Tongue (tissue), 2 donors: ENCODE measurements around the gene PPP1R1B. TPM values are rescaled to one million over a fixed set of nuclear protein-coding genes. Genes with fewer than 3 reads are reported as not detected.

Experiments used
- DNase-seq: peaks from one replicate; pipeline ENCODE4 v3.0.0-alpha.2; 2015
- total RNA-seq: library from RNA; depleted of rRNA; stranded (reverse); fragments of >200 nt; gene quantifications from one replicate; pipeline ENCODE4 v1.2.3, GENCODE V29; 2014

The PPP1R1B gene
- total RNA-seq, 1 donor from 2014 or later = 7.1 TPM

DNA sequence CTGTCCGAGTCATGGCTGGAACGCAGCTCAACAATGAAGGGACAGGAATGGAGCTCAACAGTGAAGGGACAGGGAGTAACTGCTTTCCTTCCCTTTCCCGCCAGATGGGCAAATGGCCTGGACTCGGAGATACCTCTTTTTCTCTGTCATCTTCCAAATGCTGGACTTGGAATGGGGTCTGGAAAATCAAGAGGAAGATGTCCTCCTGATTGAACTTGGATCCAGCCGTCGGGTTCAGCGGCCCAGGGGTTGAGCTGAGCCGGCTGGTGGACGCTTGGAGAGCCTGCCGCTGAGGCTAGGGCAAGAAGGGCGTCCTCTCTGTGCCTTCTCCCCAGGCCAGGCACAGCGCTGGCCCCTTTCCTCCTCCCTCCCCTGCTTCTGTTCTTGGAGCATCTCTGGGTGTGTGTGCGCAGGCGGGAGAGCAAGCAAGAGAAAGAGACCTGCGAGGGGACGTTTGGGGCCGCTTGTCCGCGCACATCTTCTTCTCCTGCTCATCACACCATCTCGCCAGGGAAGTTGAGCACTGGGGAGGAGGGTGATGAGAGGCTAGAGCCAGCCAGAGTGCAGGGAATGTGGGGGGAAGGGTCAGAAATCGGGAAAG lies 25.7 kb upstream of the PPP1R1B start:
- DNase-seq = no peak

- no peak for DNase-seq
These were observed 24.8 kb upstream of the PPP1R1B start for GRCh38 chr17:39601758-39602532.

GRCh38 chr17:39602533-39603303 lies 24.0 kb upstream of the PPP1R1B start:
- no peak for DNase-seq

DNA sequence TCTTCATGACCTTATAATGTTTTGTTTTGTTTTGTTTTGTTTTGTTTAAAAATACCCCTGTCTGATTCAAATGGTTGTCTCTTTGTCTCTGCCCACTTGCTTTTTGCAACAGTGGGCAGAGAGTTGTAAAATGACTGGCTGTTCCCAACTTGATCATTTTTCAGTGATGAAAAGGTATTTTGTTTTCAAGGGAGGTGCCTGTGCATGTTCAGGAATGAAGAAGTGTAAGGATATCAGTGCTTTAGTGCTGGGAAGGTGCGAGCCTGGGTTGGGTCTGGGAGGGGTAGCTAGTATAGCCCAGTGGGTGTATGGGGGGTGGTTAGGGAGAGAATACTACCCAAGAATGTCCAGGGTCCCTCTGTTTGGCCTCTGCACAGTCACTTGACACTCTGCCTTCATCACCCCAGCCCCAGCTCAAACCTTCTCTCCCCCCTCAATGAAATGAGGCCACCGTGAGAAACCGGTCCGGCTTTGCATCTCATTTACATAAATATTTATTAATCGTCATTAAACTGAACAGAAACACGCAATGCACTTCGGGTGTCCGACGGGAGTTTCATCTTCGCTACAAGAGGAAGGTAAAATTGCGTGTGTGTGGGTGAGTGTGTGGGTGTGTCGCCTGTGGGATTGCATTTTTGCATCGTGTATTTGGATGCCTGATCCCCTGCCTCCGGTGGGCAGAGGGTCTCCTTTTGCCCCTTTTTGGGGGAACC lies 23.3 kb upstream of the PPP1R1B start:
- no peak for DNase-seq

DNA sequence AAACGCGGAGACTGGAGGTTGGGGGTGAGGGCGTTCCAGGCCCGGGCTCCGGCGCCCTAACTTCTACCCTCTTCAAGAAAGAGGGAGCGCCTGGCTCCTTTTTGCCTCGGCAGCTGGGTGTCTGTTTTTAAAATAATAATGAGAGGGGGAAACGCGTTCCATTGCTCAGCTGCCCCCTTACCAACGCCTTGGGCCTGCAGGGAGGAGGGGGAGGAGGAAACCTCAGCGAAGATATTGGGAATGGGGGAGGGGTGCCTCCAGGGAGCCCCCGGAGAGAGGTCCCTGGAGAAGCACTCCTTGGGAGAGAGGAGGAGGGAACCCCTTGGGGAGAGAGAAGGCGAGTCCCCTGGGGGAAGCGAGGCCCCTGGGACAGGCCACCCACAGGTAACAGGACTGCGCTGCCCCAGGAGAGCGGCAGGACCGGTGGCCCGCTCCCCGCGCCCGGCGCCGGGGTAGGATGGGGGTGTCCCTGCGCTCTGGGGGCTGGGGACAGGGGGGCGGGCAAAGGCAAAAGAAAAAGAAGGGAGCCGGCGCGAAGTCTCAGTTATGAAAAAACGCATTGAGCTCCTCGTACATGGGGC lies 21.8 kb upstream of the PPP1R1B start:
- no peak for DNase-seq

DNA sequence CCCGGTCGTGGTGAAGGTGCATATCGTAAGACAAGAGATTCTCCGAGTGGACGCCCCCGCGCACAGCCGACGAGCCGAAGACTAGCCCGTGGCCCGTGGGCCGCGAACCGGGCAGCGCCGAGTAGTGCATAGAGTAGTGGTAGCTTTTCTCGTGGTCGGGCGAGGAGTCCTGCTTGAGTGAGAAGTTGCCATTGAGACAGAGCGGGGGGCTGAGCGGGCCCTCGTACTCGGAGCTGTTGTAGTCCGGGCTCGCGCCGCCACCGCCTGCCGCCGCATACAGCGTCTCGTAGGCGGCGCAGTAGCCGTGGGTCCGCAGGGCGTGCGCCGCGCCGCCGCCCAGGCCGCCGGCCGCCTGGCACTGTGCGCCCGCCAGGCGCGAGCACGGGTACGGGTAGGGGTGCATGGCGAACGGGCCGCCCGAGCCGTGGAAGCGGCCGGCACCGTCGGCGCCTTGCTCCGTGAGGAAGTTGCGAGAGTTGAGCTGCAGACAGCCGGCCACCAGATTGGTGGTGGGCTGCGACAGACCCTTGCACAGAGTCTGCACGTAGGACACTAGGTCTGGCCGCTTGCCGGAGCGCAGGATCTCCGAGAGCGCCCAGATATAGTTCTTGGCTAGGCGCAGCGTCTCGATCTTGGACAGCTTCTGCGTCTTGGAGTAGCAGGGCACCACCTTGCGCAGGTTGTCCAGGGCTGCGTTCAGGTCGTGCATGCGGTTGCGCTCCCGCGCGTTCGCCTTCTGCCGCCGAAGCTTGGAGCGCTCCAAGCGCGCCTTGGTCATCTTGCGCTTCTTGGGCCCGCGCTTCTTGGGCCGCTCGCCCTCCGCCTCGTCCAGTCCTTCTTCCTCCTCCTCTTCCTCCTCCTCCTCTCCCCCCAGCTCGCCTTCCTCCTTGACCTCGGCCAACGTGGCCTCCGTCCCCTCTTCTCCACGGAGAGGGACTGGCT lies 21.0 kb upstream of the PPP1R1B start:
- no peak for DNase-seq

- no peak for DNase-seq
These were observed 20.2 kb upstream of the PPP1R1B start for GRCh38 chr17:39606434-39607056.

DNA sequence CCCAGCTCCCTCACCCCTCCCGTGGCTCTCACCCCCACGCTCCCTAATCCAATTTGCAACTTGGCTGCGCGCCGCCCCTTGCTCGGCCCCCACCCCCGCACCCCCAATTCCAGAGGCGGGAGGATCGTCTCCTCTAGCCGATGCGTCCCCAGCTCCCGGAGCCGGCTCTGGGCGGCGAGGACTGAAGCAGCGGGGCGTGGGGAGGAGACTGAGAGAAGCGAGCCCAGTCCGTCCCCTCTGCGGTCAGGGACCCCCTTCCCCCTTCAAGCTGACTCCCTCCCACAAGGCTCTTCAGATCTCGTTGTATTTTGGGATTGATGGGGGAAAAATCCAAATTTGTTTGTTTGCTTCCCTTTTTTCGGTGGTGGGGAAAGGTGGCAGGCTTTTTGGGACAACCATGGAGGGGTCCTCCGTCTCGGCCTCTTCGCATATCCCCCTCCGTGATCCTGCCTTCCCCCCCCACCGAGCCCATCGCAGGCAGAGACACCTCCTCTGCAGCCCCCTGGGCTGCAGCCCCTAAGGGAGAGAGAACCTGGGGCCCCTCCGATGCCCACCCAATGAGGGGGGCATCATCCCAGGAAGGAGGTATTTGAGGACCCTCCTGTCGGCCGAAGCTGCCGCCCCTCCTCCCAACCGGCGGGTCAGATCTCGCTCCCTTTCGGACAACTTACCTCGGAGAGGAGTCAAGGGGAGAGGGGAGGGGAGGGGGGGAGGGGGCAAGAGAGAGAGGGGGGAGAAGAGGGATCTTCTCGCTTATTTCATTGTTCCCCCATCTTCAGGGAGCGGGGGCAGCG lies 19.5 kb upstream of the PPP1R1B start:
- DNase-seq = no peak

DNA sequence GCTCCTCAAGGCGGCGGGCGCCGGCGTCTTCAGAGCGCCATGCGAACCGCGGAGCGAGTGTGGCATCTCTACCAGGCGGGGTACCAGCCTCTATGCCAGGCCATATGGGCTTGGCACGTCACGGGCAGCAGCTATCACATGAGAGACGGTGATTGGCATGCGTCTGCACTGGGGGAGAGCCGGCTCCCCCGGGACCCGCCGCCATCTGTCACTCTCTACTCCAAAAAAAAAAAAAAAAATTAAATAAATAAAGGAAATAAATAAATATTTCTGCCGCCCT lies 19.0 kb upstream of the PPP1R1B start, which contains the start of gene NEUROD2:
Gene NEUROD2 (minus strand): TSS at position 70 of the 280 bp plus-strand sequence. CDS start 1,321 bp downstream, outside the sequence.
- no peak for DNase-seq

DNA sequence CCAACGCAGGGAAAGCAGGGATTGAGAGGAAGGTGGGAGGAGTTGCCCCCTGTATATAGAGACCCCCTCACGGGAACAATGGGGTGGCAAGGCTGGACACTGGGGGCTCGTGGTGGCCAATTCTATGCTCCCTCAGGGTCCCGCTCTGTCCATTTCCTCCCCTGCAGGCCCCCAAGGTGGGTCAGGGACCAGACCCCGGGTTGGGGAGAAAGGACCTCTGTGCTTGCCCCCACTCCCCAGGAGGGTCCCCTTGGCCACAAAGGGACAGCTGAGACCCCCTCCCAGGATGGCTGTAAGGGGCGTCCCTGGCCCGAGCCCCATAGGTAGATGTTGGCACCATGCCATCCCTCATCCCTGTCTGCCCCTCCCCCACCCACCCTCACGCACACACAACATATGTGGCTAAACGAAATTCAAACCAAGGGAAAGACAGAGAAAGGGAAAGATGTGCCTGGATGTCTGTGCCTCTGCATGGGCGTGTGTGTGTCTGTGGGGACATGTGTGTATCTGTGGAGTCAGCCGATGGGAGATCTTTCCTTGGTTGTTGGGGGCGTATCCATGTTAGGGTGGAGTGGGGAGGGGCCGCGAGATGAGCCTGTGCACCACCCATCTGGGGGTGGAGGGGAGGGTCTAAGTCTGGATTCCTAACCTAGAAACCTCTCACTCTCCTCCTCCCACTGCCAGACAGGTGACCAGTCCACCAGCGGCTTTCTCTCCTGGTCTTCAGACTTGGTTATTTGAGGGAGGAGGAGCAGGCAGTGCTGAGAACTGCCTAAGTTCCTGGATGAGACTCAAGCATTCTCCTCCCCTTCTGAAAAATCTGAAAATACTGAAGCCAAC lies 18.4 kb upstream of the PPP1R1B start:
- DNase-seq = no peak

- no peak for DNase-seq
These were observed 17.2 kb upstream of the PPP1R1B start for GRCh38 chr17:39609416-39610025.

- DNase-seq = no peak
These were observed 15.2 kb upstream of the PPP1R1B start for GRCh38 chr17:39611401-39612112.

DNA sequence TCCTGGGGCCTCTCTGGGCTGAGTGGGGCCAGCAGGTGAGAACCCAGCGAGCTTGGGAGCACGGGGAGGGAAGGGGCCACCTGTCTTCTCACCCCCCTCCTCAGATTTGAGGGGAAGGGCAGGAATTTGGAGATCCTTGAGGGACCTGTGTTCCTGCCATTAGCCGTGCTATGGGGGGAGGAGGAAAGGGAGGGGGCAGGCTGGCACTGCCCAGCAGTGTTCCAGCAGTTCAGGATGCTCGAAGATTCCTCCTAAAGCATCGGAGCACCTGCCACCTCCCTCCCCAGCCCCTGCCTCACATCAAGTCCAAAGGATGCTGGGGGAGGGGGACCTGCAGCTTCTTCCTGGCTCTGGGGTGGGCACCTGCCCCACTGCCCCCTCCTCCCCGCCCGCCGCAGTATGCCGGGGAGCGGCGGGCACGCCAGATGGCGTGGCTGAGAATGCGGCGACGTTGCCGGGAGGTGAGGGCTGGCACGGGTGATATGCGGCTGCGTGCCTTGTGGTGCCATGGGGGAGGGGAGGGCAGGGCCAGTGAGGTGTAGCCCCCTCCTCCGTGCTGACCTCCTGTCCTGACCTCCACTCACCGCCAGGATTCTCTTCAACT lies 14.4 kb upstream of the PPP1R1B start:
- no peak for DNase-seq

GRCh38 chr17:39612935-39613464 lies 13.8 kb upstream of the PPP1R1B start:
- no peak for DNase-seq

DNA sequence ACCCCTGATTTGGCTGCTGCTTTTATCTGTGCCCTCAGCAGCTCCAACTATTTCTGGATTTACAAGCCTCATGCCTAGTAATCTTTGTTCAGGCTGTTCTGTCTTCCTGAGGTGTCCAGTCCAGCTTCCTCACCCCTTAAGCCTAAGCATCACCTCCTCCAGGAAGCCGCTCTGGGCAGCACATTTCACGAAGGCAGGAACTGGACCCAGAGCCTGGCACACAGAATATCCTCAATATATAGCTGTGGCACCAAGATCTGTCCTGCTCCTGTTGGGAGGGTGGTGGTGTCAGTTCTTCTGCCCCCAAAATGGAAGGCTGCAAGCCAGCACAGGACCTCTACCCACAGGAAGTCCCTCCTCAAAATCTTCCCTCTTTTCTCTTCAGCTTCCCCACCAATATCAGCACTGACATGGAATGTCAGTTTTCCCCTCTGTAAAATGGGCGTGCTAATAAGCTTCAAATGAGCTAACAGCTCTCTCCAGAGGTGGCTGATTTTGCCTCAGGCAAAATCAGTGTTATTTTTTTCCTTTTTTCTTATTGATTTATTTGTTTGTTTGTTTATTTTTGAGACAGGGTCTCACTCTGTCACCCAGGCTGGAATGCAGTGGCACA lies 12.1 kb upstream of the PPP1R1B start:
- no peak for DNase-seq

DNA sequence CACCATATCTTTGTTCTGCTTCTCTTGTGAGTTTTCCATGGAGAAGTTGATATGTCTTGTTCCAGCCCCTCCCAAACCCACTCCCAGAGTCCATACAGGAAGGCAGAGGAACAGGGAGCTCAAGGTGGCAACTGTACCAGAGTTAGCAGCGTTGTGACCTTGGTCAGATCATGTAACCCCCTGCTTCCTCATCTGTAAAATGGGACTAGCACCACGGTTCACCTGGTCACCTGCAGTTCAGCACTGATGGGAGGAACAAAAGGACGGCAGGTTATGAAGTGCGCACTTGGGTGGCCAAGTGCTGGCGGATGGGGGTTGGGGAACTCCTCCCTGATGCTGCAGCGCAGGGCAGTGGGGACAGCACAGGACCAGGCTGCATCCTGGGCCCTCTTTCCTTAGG lies 11.3 kb upstream of the PPP1R1B start:
- no peak for DNase-seq

GRCh38 chr17:39617100-39617445 lies 9.7 kb upstream of the PPP1R1B start:
- DNase-seq = no peak
